Activated CD4-positive, alpha-beta T cell treated with anti-CD3 and anti-CD28 coated beads for 36 hours (primary cell): ENCODE measurements around the gene LGSN. TPM values are rescaled to one million over a fixed set of nuclear protein-coding genes. Genes with fewer than 3 reads are reported as not detected.
"Not testable (repeated sequence)": the region's sequence is repeated elsewhere in the genome, so short reads cannot be mapped to it uniquely, and the experiment has no call there.

Experiments used
- ATAC-seq: fragments of 200-7000 bp; cut with Tn5 transposase; one replicate; pipeline ENCODE4 v1.10.0; 2021; ENCODE audit warnings: mild to moderate bottlenecking, moderate library complexity
- CTCF ChIA-PET: fragments of 350-600 bp; sonication (Branson Sonifier 250); formaldehyde crosslinking; loops from one replicate; lab custom pipeline; 2021; ENCODE audit warnings: antibody characterized with exemption; lab: Charles Lee
- POLR2A ChIA-PET: fragments of 350-600 bp; sonication (Branson Sonifier 250); formaldehyde crosslinking; loops from one replicate; lab custom pipeline; 2021; ENCODE audit warnings: antibody characterized with exemption, inconsistent platforms; lab: Charles Lee
- DNase-seq: peaks from one replicate; pipeline ENCODE4 v3.0.0-alpha.2; 2020
- H3K27ac Mint-ChIP-seq: one replicate; pipeline ENCODE4 v1.8.0; 2021; ENCODE audit warnings: mixed read lengths
- H3K27me3 Mint-ChIP-seq: one replicate; pipeline ENCODE4 v1.8.0; 2021; ENCODE audit warnings: mixed read lengths
- H3K36me3 Mint-ChIP-seq: one replicate; pipeline ENCODE4 v1.8.0; 2021; ENCODE audit warnings: low read depth, mixed read lengths
- H3K4me1 Mint-ChIP-seq: one replicate; pipeline ENCODE4 v1.8.0; 2021; ENCODE audit warnings: mixed read lengths
- H3K4me3 Mint-ChIP-seq: one replicate; pipeline ENCODE4 v1.8.0; 2021; ENCODE audit warnings: mild to moderate bottlenecking, moderate library complexity, mixed read lengths
- H3K9me3 Mint-ChIP-seq: one replicate; pipeline ENCODE4 v1.8.0; 2021; ENCODE audit warnings: low read depth, mixed read lengths
- intact Hi-C, 2 experiments: fragments of 100-400 bp; cut with DNase I in 1 of 2; cut with micrococcal nuclease in 1 of 2; formaldehyde crosslinking; loops; one replicate each; pipeline versions ENCODE4 v1.14.2 to v1.15.1; 2022 to 2024; cut with DNase I, micrococcal nuclease
- total RNA-seq, 2 experiments: library from RNA; stranded (reverse); gene quantifications; one replicate each; pipeline ENCODE4 v1.2.3, GENCODE V29; 2021

The LGSN gene
- total RNA-seq, 2 experiments from 2014 or later = not detected

- CTCF ChIA-PET = no interaction called here
- H3K4me3 Mint-ChIP-seq = no peak overlapping the region
- no peaks in the 10 kb centered on the region for H3K9me3 Mint-ChIP-seq
- H3K27ac Mint-ChIP-seq = no peak overlapping the region
- no peaks in the 10 kb centered on the region for H3K36me3 Mint-ChIP-seq
- intact Hi-C loops = loop anchor here in 1 of 2 experiments (5.0 kb wide), 1 partner anchor 457 kb away; no protein-coding TSS in a partner anchor
- POLR2A ChIA-PET = no interaction called here
- H3K4me1 Mint-ChIP-seq = no peaks in the 10 kb centered on the region
- no peak for ATAC-seq
- DNase-seq = no peak
- no peaks in the 10 kb centered on the region for H3K27me3 Mint-ChIP-seq
Measured at GRCh38 chr6:63305277-63305676, 14.5 kb downstream of the LGSN start.

GRCh38 chr6:63303476-63303875 is 16.3 kb downstream of the LGSN start:
- no peak overlapping the region for H3K4me3 Mint-ChIP-seq
- intact Hi-C loops = no loop called here
- H3K27me3 Mint-ChIP-seq = no peaks in the 10 kb centered on the region
- POLR2A ChIA-PET = no interaction called here
- no peaks in the 10 kb centered on the region for H3K9me3 Mint-ChIP-seq
- CTCF ChIA-PET = no interaction called here
- DNase-seq (no peak), ATAC-seq (no peak)
- H3K4me1 Mint-ChIP-seq = no peaks in the 10 kb centered on the region
- H3K36me3 Mint-ChIP-seq = no peaks in the 10 kb centered on the region
- H3K27ac Mint-ChIP-seq = no peak overlapping the region

GRCh38 chr6:63299667-63300066 is 20.1 kb downstream of the LGSN start:
- DNase-seq (no peak), ATAC-seq (no peak)
- H3K9me3 Mint-ChIP-seq = no peaks in the 10 kb centered on the region
- intact Hi-C loops = no loop called here
- H3K27ac Mint-ChIP-seq = no peak overlapping the region
- H3K27me3 Mint-ChIP-seq = no peaks in the 10 kb centered on the region
- CTCF ChIA-PET = no interaction called here
- H3K36me3 Mint-ChIP-seq = no peaks in the 10 kb centered on the region
- POLR2A ChIA-PET = no interaction called here
- H3K4me1 Mint-ChIP-seq = no peaks in the 10 kb centered on the region
- no peak overlapping the region for H3K4me3 Mint-ChIP-seq

- Mint-ChIP-seq H3K4me1 (no peaks in the 10 kb centered on the region), H3K27ac (no peak overlapping the region), H3K27me3 (no peaks in the 10 kb centered on the region), H3K9me3 (peaks cover 3% of the 10 kb centered on the region), H3K36me3 (no peaks in the 10 kb centered on the region), H3K4me3 (no peak overlapping the region)
- no peak for ATAC-seq
- ChIA-PET POLR2A (no interaction called here), CTCF (interaction anchor here (0.7 kb wide), 1 partner anchor 114 kb away, joined by 3 read pairs; no protein-coding TSS in a partner anchor)
- DNase-seq = no peak
- intact Hi-C loops = no loop called here
Measured at GRCh38 chr6:63295553-63296194, 24.1 kb downstream of the LGSN start.

GRCh38 chr6:63290492-63291058 is 29.2 kb downstream of the LGSN start:
- intact Hi-C loops = no loop called here
- H3K36me3 Mint-ChIP-seq = no peaks in the 10 kb centered on the region
- CTCF ChIA-PET = no interaction called here

GRCh38 chr6:63289269-63289872 is 30.4 kb downstream of the LGSN start:
- H3K4me1 Mint-ChIP-seq = no peaks in the 10 kb centered on the region
- H3K27ac Mint-ChIP-seq = no peak overlapping the region
- ChIA-PET POLR2A (no interaction called here), CTCF (no interaction called here)
- no peak overlapping the region for H3K4me3 Mint-ChIP-seq
- ATAC-seq (no peak), DNase-seq (no peak)
- peaks cover 2% of the 10 kb centered on the region for H3K9me3 Mint-ChIP-seq
- H3K36me3 Mint-ChIP-seq = no peaks in the 10 kb centered on the region
- intact Hi-C loops = no loop called here
- no peaks in the 10 kb centered on the region for H3K27me3 Mint-ChIP-seq

More at GRCh38 chr6:63290492-63291058, 29.2 kb downstream of the LGSN start:
- H3K9me3 Mint-ChIP-seq = peaks cover 3% of the 10 kb centered on the region
- POLR2A ChIA-PET = no interaction called here
- H3K4me3 Mint-ChIP-seq = no peak overlapping the region
- DNase-seq (no peak), ATAC-seq (no peak)
- no peak overlapping the region for H3K27ac Mint-ChIP-seq
- H3K27me3 Mint-ChIP-seq = no peaks in the 10 kb centered on the region
- no peaks in the 10 kb centered on the region for H3K4me1 Mint-ChIP-seq

- H3K9me3 Mint-ChIP-seq = no peaks in the 10 kb centered on the region
Measured at GRCh38 chr6:63280639-63281180, 39.1 kb downstream of the LGSN start.

GRCh38 chr6:63278916-63279315 is 40.9 kb downstream of the LGSN start:
- H3K36me3 Mint-ChIP-seq = no peaks in the 10 kb centered on the region
- DNase-seq (no peak), ATAC-seq (no peak)
- intact Hi-C loops = no loop called here
- ChIA-PET CTCF (no interaction called here), POLR2A (no interaction called here)
- H3K27ac Mint-ChIP-seq = no peak overlapping the region
- no peaks in the 10 kb centered on the region for H3K9me3 Mint-ChIP-seq
- no peak overlapping the region for H3K4me3 Mint-ChIP-seq
- H3K27me3 Mint-ChIP-seq = no peaks in the 10 kb centered on the region
- H3K4me1 Mint-ChIP-seq = no peaks in the 10 kb centered on the region

More at GRCh38 chr6:63280639-63281180, 39.1 kb downstream of the LGSN start:
- Mint-ChIP-seq H3K36me3 (no peaks in the 10 kb centered on the region), H3K27me3 (no peaks in the 10 kb centered on the region), H3K27ac (no peak overlapping the region), H3K4me1 (no peaks in the 10 kb centered on the region), H3K4me3 (no peak overlapping the region)
- intact Hi-C loops = no loop called here
- no peak for ATAC-seq
- POLR2A ChIA-PET = no interaction called here
- CTCF ChIA-PET = interaction anchor here (0.6 kb wide), 1 partner anchor 534 kb away, joined by 3 read pairs; no protein-coding TSS in a partner anchor
- DNase-seq = no peak

GRCh38 chr6:63275953-63276352 is 43.8 kb downstream of the LGSN start:
- intact Hi-C loops = no loop called here
- ATAC-seq (no peak), DNase-seq (no peak)
- ChIA-PET POLR2A (no interaction called here), CTCF (no interaction called here)
- H3K27me3 Mint-ChIP-seq = no peaks in the 10 kb centered on the region
- no peak overlapping the region for H3K4me3 Mint-ChIP-seq
- H3K36me3 Mint-ChIP-seq = no peaks in the 10 kb centered on the region
- no peak overlapping the region for H3K27ac Mint-ChIP-seq
- H3K4me1 Mint-ChIP-seq = no peaks in the 10 kb centered on the region
- H3K9me3 Mint-ChIP-seq = no peaks in the 10 kb centered on the region

GRCh38 chr6:63274795-63275430 is 44.9 kb downstream of the LGSN start:
- H3K9me3 Mint-ChIP-seq, POLR2A ChIA-PET, H3K27me3 Mint-ChIP-seq, CTCF ChIA-PET, H3K4me1 Mint-ChIP-seq, H3K27ac Mint-ChIP-seq, H3K4me3 Mint-ChIP-seq, ATAC-seq, intact Hi-C loops, DNase-seq, H3K36me3 Mint-ChIP-seq: not testable (repeated sequence)

- intact Hi-C loops = no loop called here
- POLR2A ChIA-PET = no interaction called here
- CTCF ChIA-PET = no interaction called here
- no peak for DNase-seq
- no peak for ATAC-seq
- no peaks in the 10 kb centered on the region for H3K9me3 Mint-ChIP-seq
- H3K4me1 Mint-ChIP-seq = no peaks in the 10 kb centered on the region
- H3K27ac Mint-ChIP-seq = no peak overlapping the region
- no peaks in the 10 kb centered on the region for H3K36me3 Mint-ChIP-seq
- no peaks in the 10 kb centered on the region for H3K27me3 Mint-ChIP-seq
- no peak overlapping the region for H3K4me3 Mint-ChIP-seq
Measured at GRCh38 chr6:63272397-63272796, 47.4 kb downstream of the LGSN start.
